ENCODE results near the gene GALNT18.

GALNT18 gene

DNA sequence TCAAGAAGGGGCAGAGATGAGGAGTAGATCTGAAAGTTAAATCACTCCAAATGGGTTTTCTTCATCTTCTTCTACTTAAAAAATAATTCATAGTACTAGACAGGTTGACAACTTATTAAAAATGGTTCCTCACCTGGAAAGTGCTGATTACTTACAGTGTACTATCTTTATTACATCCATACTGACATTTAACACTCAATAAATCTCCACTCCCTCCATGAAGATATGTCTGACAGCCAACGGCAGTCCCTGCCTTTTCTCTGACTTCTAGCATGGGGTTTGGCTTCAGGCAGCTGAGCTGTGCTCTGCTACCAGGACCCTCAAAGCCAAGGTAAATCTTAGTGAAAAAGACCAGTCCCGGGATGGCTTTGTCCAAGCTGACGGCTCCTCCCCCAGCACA, 135.4 kb downstream of the GALNT18 start:
- H3K27me3 ChIP-seq (replicated peaks; ENCODE audit: insufficient read depth, low read length), result no peaks in the 10 kb centered on the region
- H3K4me3 ChIP-seq (ENCODE audit: low read length), result no peak overlapping the region
- no peak overlapping the region for H3K9ac ChIP-seq (ENCODE audit: low read length)
- H3K9me2 ChIP-seq (replicated peaks; ENCODE audit: insufficient read depth, low read length), result no peaks in the 10 kb centered on the region
- H3K27ac ChIP-seq (ENCODE audit: low read length), result no peak overlapping the region
- H3K79me2 ChIP-seq (ENCODE audit: low read length), result no peaks in the 10 kb centered on the region
- DNase-seq, result no peak
- no peaks in the 10 kb centered on the region for H3K4me1 ChIP-seq (ENCODE audit: low read length)
- H2AFZ ChIP-seq (ENCODE audit: low read length), result no peak overlapping the region
- H3K9me3 ChIP-seq (replicated peaks; ENCODE audit: insufficient read depth, low read length), result no peaks in the 10 kb centered on the region
- no peaks in the 10 kb centered on the region for H4K20me1 ChIP-seq (ENCODE audit: insufficient read depth, low read length)
- H3K4me2 ChIP-seq (ENCODE audit: low read depth, low read length), result no peak overlapping the region
- no peaks in the 10 kb centered on the region for H3K36me3 ChIP-seq (replicated peaks; ENCODE audit: insufficient read depth, low read length)
- H3F3A ChIP-seq (ENCODE audit: insufficient read depth, low read length), result no peaks in the 10 kb centered on the region
- TF ChIP-seq EZH2 (optimal IDR thresholded peaks at IDR 0.05; ENCODE audit: low read depth, low read length) (no peak), EZH2phosphoT487 (IDR thresholded peaks at IDR 0.05; ENCODE audit: low read length) (no peak)
- TF ChIP-seq, protein P1, sequence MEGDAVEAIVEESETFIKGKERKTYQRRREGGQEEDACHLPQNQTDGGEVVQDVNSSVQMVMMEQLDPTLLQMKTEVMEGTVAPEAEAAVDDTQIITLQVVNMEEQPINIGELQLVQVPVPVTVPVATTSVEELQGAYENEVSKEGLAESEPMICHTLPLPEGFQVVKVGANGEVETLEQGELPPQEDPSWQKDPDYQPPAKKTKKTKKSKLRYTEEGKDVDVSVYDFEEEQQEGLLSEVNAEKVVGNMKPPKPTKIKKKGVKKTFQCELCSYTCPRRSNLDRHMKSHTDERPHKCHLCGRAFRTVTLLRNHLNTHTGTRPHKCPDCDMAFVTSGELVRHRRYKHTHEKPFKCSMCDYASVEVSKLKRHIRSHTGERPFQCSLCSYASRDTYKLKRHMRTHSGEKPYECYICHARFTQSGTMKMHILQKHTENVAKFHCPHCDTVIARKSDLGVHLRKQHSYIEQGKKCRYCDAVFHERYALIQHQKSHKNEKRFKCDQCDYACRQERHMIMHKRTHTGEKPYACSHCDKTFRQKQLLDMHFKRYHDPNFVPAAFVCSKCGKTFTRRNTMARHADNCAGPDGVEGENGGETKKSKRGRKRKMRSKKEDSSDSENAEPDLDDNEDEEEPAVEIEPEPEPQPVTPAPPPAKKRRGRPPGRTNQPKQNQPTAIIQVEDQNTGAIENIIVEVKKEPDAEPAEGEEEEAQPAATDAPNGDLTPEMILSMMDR (IDR thresholded peaks at IDR 0.05; ENCODE audit: low read length), result no peak

DNA sequence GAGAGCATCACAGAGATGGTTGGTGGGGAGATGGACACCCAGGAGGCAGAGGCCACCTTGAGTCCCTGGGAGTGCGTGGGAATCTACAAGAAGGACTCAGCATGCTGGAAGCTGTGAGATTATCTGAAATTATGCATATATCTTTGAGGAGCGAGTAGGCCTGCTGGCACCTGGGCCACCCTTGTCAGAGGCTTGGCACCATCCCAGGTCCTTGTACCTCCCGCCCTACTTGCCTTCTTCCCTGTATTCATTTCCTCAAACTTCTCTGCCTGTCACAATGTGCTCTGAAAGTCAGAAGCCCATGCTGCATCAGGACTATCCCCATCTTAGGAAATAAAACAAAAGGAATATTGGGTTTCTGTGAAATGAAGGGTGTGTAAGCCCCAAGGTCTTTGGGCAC, 135.8 kb downstream of the GALNT18 start:
- Histone ChIP-seq H3K4me3 (ENCODE audit: low read length) (no peak overlapping the region), H4K20me1 (ENCODE audit: insufficient read depth, low read length) (no peaks in the 10 kb centered on the region), H3K9me2 (replicated peaks; ENCODE audit: insufficient read depth, low read length) (no peaks in the 10 kb centered on the region), H2AFZ (ENCODE audit: low read length) (no peak overlapping the region), H3K9ac (ENCODE audit: low read length) (no peak overlapping the region), H3K4me1 (ENCODE audit: low read length) (no peaks in the 10 kb centered on the region), H3F3A (ENCODE audit: insufficient read depth, low read length) (no peaks in the 10 kb centered on the region), H3K27me3 (replicated peaks; ENCODE audit: insufficient read depth, low read length) (no peaks in the 10 kb centered on the region), H3K4me2 (ENCODE audit: low read depth, low read length) (no peak overlapping the region), H3K27ac (ENCODE audit: low read length) (no peak overlapping the region), H3K79me2 (ENCODE audit: low read length) (no peaks in the 10 kb centered on the region), H3K9me3 (replicated peaks; ENCODE audit: insufficient read depth, low read length) (no peaks in the 10 kb centered on the region), H3K36me3 (replicated peaks; ENCODE audit: insufficient read depth, low read length) (no peaks in the 10 kb centered on the region)
- DNase-seq, result no peak
- TF ChIP-seq EZH2phosphoT487 (IDR thresholded peaks at IDR 0.05; ENCODE audit: low read length), result no peak
- TF ChIP-seq, protein P1 (IDR thresholded peaks at IDR 0.05; ENCODE audit: low read length), result no peak
- no peak for TF ChIP-seq EZH2 (optimal IDR thresholded peaks at IDR 0.05; ENCODE audit: low read depth, low read length)

DNA sequence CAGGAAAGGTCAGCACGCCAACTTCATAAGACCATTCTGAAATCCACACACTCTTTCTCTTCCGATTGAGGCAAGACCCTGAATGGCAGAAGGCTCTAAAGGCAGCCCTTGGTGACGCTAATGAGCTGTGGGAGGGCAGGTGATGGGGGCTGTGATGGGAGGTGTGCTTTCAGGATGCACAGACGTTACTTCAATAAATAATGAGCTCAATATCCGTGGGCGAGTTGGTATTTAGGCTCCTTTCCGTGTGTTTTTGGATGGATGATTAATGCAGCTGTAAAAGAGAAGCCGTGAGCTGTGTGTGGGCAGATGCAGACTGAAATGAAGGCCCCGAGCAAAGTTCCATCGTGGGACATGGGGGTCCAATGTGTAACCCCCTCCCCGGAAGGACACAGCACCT, 138.2 kb downstream of the GALNT18 start:
- TF ChIP-seq EZH2phosphoT487 (IDR thresholded peaks at IDR 0.05; ENCODE audit: low read length), result no peak
- TF ChIP-seq, protein P1 (IDR thresholded peaks at IDR 0.05; ENCODE audit: low read length), result no peak
- TF ChIP-seq EZH2 (optimal IDR thresholded peaks at IDR 0.05; ENCODE audit: low read depth, low read length), result no peak
- H3K9me2 ChIP-seq (replicated peaks; ENCODE audit: insufficient read depth, low read length), result no peaks in the 10 kb centered on the region
- H3K4me3 ChIP-seq (ENCODE audit: low read length), result no peak overlapping the region
- H2AFZ ChIP-seq (ENCODE audit: low read length), result no peak overlapping the region
- H3K27ac ChIP-seq (ENCODE audit: low read length), result no peak overlapping the region
- H3K79me2 ChIP-seq (ENCODE audit: low read length), result no peaks in the 10 kb centered on the region
- H3K4me2 ChIP-seq (ENCODE audit: low read depth, low read length), result no peak overlapping the region
- no peaks in the 10 kb centered on the region for H3K9me3 ChIP-seq (replicated peaks; ENCODE audit: insufficient read depth, low read length)
- no peak for DNase-seq
- H3K4me1 ChIP-seq (ENCODE audit: low read length), result no peaks in the 10 kb centered on the region
- H3K27me3 ChIP-seq (replicated peaks; ENCODE audit: insufficient read depth, low read length), result no peaks in the 10 kb centered on the region
- H3K9ac ChIP-seq (ENCODE audit: low read length), result no peak overlapping the region
- H4K20me1 ChIP-seq (ENCODE audit: insufficient read depth, low read length), result no peaks in the 10 kb centered on the region
- no peaks in the 10 kb centered on the region for H3F3A ChIP-seq (ENCODE audit: insufficient read depth, low read length)
- H3K36me3 ChIP-seq (replicated peaks; ENCODE audit: insufficient read depth, low read length), result no peaks in the 10 kb centered on the region
